HCT116 (cell line): ENCODE measurements around the gene MAOA.

Experiments
- EZH2phosphoT487 ChIP-seq: fragments of 200-600 bp; IDR thresholded peaks from 2 replicates; pipeline ENCODE4 v1.6.1; 2018; ENCODE audit warnings: antibody characterized with exemption, borderline replicate concordance
- POLR2A ChIP-seq: IDR thresholded peaks from 2 replicates; pipeline ENCODE4 v1.7.0; 2011; ENCODE audit warnings: borderline replicate concordance; ENCODE audit not compliant: insufficient read depth, insufficient read length; ENCODE audit errors: extremely low read depth
- RAD21 ChIP-seq: IDR thresholded peaks from 2 replicates; pipeline ENCODE4 v1.6.1; 2012; ENCODE audit warnings: low read depth, mild to moderate bottlenecking
- SIN3A ChIP-seq: IDR thresholded peaks from 2 replicates; pipeline ENCODE4 v1.6.1; 2012; ENCODE audit warnings: low read depth
- SRF ChIP-seq: IDR thresholded peaks from 2 replicates; pipeline ENCODE4 v1.6.1; 2012; ENCODE audit warnings: low read depth
- TCF7L2 ChIP-seq: IDR thresholded peaks from 2 replicates; pipeline ENCODE4 v1.7.0; 2011; ENCODE audit warnings: borderline replicate concordance, inconsistent platforms; ENCODE audit not compliant: insufficient read depth, insufficient read length; ENCODE audit errors: extremely low read depth
- YY1 ChIP-seq: IDR thresholded peaks from 2 replicates; pipeline ENCODE4 v1.6.1; 2011; ENCODE audit warnings: low read length, low read depth, moderate library complexity, mild to moderate bottlenecking; ENCODE audit not compliant: insufficient replicate concordance; ENCODE audit errors: extremely low read depth
- ZFX ChIP-seq: fragments of 450-650 bp; IDR thresholded peaks from 2 replicates; pipeline ENCODE4 v1.6.1; 2017
- ZNF274 ChIP-seq: fragments of 200-500 bp; sonication (Bioruptor generic); IDR thresholded peaks from 2 replicates; pipeline ENCODE4 v1.6.1; 2014; ENCODE audit warnings: mild to moderate bottlenecking, low read depth, low read length, inconsistent platforms
- TF ChIP-seq, protein P1 (sequence below), 3 experiments: fragments of 200-600 bp in 1 of 3; sonication (generic) in 1 of 3; IDR thresholded peaks in 2 of 3; conservative IDR thresholded peaks in 1 of 3; 2 replicates each; pipeline ENCODE4 v1.5.1; 2012 to 2017; ENCODE audit warnings: low read depth in 2 of 3, low read length in 2 of 3, antibody characterized with exemption in 1 of 3, borderline replicate concordance in 1 of 3, control low read depth in 1 of 3, mild to moderate bottlenecking in 1 of 3, mixed read lengths in 1 of 3, mixed run types in 1 of 3, moderate library complexity in 1 of 3; ENCODE audit not compliant: insufficient read depth in 1 of 3
- TF ChIP-seq, protein P2 (sequence below): IDR thresholded peaks from 2 replicates; pipeline ENCODE4 v1.6.1; 2012

DNA sequence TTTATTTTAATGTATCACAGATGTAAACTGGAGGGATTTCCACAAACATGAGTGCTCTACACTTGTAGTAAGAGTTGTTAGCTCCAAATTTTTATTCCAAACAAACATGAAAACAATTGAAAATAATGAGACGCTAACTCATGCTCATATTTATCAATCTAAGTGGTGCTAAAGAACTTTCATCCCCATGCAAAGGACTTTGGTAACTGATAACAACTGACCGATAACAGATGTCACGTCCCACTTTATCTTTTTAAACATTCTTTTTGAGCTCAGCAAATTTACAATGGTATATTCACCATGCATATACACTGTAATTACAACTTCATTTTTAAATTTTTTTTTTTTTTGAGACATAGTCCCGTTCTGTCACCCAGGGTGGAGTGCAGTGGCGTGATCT lies 15.6 kb upstream of the MAOA start:
- TF ChIP-seq TCF7L2 (no peak), EZH2phosphoT487 (no peak), ZNF274 (no peak), SRF (no peak), SIN3A (no peak), POLR2A (no peak), YY1 (no peak), ZFX (no peak), RAD21 (no peak)
- TF ChIP-seq, protein P1, sequence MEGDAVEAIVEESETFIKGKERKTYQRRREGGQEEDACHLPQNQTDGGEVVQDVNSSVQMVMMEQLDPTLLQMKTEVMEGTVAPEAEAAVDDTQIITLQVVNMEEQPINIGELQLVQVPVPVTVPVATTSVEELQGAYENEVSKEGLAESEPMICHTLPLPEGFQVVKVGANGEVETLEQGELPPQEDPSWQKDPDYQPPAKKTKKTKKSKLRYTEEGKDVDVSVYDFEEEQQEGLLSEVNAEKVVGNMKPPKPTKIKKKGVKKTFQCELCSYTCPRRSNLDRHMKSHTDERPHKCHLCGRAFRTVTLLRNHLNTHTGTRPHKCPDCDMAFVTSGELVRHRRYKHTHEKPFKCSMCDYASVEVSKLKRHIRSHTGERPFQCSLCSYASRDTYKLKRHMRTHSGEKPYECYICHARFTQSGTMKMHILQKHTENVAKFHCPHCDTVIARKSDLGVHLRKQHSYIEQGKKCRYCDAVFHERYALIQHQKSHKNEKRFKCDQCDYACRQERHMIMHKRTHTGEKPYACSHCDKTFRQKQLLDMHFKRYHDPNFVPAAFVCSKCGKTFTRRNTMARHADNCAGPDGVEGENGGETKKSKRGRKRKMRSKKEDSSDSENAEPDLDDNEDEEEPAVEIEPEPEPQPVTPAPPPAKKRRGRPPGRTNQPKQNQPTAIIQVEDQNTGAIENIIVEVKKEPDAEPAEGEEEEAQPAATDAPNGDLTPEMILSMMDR (IDR thresholded peaks at IDR 0.05 in 2 of 3, conservative IDR thresholded peaks at IDR 0.05 in 1 of 3; ENCODE audit: borderline replicate concordance in 1 of 3, insufficient read depth in 1 of 3, low read depth in 2 of 3, low read length in 2 of 3), result no peak
- TF ChIP-seq, protein P2, sequence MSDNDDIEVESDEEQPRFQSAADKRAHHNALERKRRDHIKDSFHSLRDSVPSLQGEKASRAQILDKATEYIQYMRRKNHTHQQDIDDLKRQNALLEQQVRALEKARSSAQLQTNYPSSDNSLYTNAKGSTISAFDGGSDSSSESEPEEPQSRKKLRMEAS, result no peak
